SKM-1 treated with dmso at 0.1 percent for 144 hours (cell line): ENCODE data around the gene VIPR2.
"Not testable (repeated sequence)": the region's sequence is repeated elsewhere in the genome, so short reads cannot be mapped to it uniquely, and the experiment has no call there.

ENCODE experiments used
- DNase-seq: peaks from one replicate; lab custom pipeline; 2025; ENCODE audit not compliant: unreplicated experiment; lab: John Stamatoyannopoulos, UW

Gene VIPR2, protein sequence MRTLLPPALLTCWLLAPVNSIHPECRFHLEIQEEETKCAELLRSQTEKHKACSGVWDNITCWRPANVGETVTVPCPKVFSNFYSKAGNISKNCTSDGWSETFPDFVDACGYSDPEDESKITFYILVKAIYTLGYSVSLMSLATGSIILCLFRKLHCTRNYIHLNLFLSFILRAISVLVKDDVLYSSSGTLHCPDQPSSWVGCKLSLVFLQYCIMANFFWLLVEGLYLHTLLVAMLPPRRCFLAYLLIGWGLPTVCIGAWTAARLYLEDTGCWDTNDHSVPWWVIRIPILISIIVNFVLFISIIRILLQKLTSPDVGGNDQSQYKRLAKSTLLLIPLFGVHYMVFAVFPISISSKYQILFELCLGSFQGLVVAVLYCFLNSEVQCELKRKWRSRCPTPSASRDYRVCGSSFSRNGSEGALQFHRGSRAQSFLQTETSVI

DNA sequence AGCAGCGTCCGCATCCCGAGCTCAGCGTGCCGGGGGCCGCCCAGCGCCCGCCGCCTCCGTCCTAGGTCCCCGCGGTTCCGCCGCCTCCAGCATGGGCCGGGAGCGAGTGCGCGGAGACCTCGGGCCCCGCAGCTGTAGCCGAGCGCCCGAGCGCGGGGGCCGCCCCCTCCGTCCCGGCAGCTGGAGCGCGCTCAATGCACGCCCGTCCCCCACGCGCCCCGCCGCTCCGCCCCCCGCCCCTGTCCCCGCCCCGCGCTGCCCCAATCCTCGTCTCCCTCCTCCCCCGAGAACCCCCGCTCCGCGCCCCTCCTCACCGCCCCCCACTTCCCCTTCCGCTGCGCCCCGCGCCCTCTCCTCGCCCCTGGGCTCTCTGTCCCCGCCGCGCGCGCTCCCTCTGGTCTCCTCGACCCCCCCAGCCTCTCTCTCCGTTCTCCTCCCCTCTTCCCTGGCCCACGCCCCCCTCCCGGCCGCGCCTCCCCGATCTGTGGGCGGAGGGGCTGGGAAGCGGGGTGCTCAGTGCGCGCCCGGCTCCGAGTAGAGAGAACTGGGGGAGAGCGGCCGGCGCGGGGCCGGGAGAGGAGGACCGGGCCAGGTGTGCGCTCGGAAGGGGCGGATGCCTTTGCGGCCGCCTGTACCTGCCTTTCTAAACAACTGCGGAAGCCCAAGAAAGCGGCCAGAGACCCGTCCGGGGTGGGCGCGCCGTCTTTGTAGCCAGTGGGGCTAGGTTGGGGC is at the start of gene VIPR2:
VIPR2 (minus strand) TSS at position 110 of the 732 bp plus-strand sequence; CDS start at position 14, 96 bp downstream.
- no peak for DNase-seq

GRCh38 chr7:159193543-159194090 is 49.0 kb upstream of the VIPR2 start:
- DNase-seq = no peak

DNA sequence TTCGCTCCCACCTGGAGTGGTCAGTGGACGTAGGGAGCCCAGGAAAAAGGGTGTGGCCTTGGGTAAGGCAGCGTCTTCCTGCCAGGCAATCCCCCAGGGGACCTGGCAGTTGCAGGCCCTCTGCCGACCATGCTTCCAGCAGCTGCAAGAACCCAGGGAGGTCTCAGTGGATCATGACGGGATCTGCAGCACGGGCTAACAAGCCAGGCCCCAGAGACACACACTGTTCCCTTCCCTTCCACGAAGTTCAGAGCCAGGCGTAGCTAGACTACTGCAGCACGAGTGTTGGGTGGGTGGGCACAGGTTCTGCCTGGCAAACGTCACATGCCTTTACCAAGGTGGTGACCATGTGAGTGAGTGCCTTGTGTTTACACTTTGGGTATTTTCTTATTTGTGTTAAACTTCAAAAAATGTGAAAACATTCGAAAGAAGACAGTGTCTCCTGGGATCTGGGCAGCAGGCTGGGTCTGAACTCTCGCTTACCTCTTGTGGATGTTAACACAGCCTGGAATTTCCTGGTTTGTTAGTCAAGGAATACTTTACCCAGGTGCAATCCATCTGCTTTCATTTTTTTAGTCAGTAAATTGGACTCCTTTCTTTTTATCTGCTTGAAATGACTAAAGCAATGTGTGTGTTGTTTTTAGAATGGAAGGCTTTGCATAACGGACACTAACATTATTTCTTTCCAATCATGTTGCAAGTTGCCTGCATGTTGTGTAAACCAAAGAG is 48.2 kb upstream of the VIPR2 start:
- DNase-seq = no peak

GRCh38 chr7:159192013-159192412 is 47.3 kb upstream of the VIPR2 start:
- DNase-seq = no peak

GRCh38 chr7:159191236-159191635 is 46.6 kb upstream of the VIPR2 start:
- no peak for DNase-seq

DNA sequence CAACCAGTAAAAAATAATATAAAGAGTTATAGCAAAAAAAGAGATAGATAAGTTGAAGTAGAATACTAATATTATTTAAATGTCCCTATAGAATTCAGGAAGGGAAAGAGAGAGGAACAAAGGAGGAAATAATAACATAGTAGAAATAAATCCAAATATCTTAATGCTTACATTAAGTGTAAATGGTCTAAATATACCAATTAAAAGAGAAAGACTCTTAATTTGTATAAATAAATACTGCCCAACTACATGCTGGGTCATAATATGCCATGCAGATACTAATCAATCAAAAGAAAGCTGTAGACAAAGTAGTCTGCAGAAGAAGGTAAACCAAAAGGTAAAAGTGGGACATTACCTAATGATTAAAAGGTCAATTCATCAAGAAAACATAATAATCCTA is 43.3 kb upstream of the VIPR2 start:
- DNase-seq = no peak

DNA sequence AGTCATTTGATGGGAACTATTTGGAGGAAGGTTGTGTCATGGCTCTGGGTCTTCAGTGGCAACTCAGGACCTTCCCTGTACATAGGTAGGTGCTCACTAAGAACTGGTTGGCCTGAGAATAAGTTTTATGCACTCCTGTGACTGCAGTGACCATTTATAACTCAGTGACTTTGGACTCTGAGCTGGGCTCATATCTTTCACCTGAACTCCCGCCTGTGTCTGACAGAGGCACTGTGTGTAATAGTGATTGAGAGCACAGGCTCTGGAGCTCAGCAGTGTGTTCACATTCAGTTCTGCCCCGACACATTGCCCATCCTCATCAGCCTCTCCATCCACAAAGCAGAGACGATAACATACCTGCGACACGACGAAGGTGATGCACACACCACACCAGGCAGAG is 34.6 kb upstream of the VIPR2 start:
- DNase-seq = no peak

- no peak for DNase-seq
Observed at GRCh38 chr7:159177284-159177953, 32.8 kb upstream of the VIPR2 start.

DNA sequence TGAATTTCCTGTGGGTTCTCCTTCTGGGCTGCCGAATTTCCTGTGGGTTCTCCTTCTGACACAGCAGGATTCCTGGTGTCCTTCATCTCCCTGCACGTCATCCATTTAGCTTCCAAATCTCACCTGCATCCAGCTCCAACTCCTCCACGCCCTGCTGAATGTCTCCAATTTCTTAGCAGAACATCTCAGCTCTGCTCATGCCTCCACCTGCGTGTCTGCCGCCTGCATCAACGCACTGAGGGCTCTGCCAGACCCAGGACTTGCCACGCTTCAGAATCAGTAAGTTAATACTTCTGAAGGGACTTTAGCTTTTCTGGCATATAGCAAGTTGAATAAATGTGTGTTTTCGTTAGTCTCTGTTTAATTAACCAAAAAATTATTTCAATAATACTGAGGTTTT is 31.1 kb upstream of the VIPR2 start:
- DNase-seq = no peak

GRCh38 chr7:159175100-159175499 is 30.4 kb upstream of the VIPR2 start:
- not testable (repeated sequence) for DNase-seq

GRCh38 chr7:159172400-159172799 is 27.7 kb upstream of the VIPR2 start:
- DNase-seq = no peak

GRCh38 chr7:159169391-159169790 is 24.7 kb upstream of the VIPR2 start:
- no peak for DNase-seq

- no peak for DNase-seq
Observed at GRCh38 chr7:159167139-159167538, 22.5 kb upstream of the VIPR2 start.

GRCh38 chr7:159166530-159166929 is 21.9 kb upstream of the VIPR2 start:
- DNase-seq = no peak

DNA sequence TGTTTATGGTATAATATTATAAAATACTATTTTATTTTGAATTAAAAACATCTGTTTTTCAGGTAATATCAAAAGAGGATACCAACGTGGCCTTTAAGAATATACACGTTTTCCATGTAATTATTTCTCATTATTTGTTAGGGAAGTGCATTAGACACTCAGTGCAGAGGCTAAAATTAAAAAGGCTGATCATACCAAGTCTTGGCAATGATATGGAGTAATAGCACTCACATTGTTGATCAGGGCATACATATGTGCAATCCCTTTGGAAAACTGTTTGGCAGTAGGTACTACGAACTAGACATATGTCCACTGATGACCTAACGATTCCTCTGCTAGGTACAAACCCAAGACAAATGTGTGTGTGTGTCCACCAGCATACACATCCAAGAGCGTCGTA is 20.7 kb upstream of the VIPR2 start:
- no peak for DNase-seq

GRCh38 chr7:159163703-159164301 is 19.1 kb upstream of the VIPR2 start:
- DNase-seq = not testable (repeated sequence)

DNA sequence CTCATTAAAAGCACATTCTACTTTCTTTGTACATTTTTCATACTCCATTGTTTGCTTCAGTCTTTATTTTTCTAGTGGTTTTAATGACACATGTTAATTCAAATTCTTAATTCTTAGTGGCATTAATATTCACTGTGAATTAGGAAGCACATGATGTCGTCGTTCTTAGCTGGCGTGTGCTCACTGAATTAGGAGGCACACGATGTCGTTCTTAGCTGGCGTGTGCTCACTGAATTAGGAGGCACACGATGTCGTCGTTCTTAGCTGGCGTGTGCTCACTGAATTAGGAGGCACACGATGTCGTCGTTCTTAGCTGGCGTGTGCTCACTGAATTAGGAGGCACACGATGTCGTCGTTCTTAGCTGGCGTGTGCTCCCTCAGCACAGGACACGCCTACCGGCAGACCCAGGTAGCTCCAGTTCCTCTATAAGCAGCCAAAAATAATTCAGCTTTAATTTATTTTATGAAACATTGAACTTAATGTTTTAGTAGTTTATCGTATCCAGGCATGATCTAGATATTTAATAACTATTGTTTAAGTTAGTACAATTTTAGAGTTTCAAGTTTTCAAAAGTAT is 17.5 kb upstream of the VIPR2 start:
- not testable (repeated sequence) for DNase-seq

GRCh38 chr7:159160450-159160849 is 15.8 kb upstream of the VIPR2 start:
- no peak for DNase-seq

GRCh38 chr7:159159731-159160130 is 15.1 kb upstream of the VIPR2 start:
- no peak for DNase-seq

GRCh38 chr7:159158888-159159405 is 14.3 kb upstream of the VIPR2 start:
- no peak for DNase-seq
